ENCODE measurements around the gene SCN1A. TPM values are rescaled to one million over a fixed set of nuclear protein-coding genes. Genes with fewer than 3 reads are reported as not detected.

The SCN1A gene
- total and polyA plus RNA-seq, 10 of the 15 experiments (the other 5 are each of a cell fraction or from before 2014, with no cell fraction given): not detected

GRCh38 chr2:166094325-166094724 lies 33.5 kb downstream of the SCN1A start:
- H3K4me1 ChIP-seq (ENCODE audit: control insufficient read depth, insufficient read depth, low read length): no peaks in the 10 kb centered on the region
- H3K9me3 ChIP-seq (replicated peaks; ENCODE audit: control insufficient read depth, insufficient read depth, low read length): no peaks in the 10 kb centered on the region
- no peak overlapping the region for H3K4me2 ChIP-seq (ENCODE audit: control insufficient read depth, insufficient read depth)
- BruUV-seq (replicated peaks): no TSS peak
- no peak for ATAC-seq
- FAIRE-seq: no peak
- SMC1A ChIA-PET (ENCODE audit: uncharacterized antibody, unreplicated experiment): no interaction called here
- POLR2A ChIA-PET: no interaction called here
- no peaks in the 10 kb centered on the region for H3K27me3 ChIP-seq (replicated peaks in 1 of 2; ENCODE audit: control insufficient read depth in 2 of 2, insufficient read depth in 2 of 2, low read length in 1 of 2)
- 56% methylated on average over 1 of the region's 1 CpG for WGBS (ENCODE audit: insufficient coverage, insufficient replicate concordance, low lambda C conversion rate, missing lambda C conversion rate)
- intact Hi-C loops (cut with micrococcal nuclease; ENCODE audit: unreplicated experiment) (no loop called here), in situ Hi-C loops (cut with MboI) (no loop called here)
- CTCF ChIA-PET: no interaction called here
- no peak overlapping the region for H3K4me3 ChIP-seq
- H2AFZ ChIP-seq (ENCODE audit: control insufficient read depth, low read depth, low read length): no peak overlapping the region
- H4K20me1 ChIP-seq (ENCODE audit: control insufficient read depth, insufficient read depth): no peaks in the 10 kb centered on the region
- no peaks in the 10 kb centered on the region for H3K79me2 ChIP-seq (ENCODE audit: control insufficient read depth, insufficient read depth, low read length)
- H3K36me3 ChIP-seq (ENCODE audit: control insufficient read depth in 2 of 2, insufficient read depth in 2 of 2, low read length in 1 of 2): no peaks in the 10 kb centered on the region
- RAD21 ChIA-PET (ENCODE audit: unreplicated experiment): no interaction called here
- H3K27ac ChIP-seq (ENCODE audit: control insufficient read depth, insufficient read depth): no peak overlapping the region
- H3K9ac ChIP-seq (ENCODE audit: control insufficient read depth, insufficient read depth, low read length): no peak overlapping the region
- no peak for DNase-seq (ENCODE audit: low read depth, low spot score)
- TF ChIP-seq EED (IDR thresholded peaks at IDR 0.05; ENCODE audit: low read depth): no peak
- TF ChIP-seq MLLT1 (IDR thresholded peaks at IDR 0.05): no peak
- TF ChIP-seq SMC3 (IDR thresholded peaks at IDR 0.05; ENCODE audit: borderline replicate concordance, low read length): no peak
- TF ChIP-seq, protein P1, sequence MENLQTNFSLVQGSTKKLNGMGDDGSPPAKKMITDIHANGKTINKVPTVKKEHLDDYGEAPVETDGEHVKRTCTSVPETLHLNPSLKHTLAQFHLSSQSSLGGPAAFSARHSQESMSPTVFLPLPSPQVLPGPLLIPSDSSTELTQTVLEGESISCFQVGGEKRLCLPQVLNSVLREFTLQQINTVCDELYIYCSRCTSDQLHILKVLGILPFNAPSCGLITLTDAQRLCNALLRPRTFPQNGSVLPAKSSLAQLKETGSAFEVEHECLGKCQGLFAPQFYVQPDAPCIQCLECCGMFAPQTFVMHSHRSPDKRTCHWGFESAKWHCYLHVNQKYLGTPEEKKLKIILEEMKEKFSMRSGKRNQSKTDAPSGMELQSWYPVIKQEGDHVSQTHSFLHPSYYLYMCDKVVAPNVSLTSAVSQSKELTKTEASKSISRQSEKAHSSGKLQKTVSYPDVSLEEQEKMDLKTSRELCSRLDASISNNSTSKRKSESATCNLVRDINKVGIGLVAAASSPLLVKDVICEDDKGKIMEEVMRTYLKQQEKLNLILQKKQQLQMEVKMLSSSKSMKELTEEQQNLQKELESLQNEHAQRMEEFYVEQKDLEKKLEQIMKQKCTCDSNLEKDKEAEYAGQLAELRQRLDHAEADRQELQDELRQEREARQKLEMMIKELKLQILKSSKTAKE (IDR thresholded peaks at IDR 0.05; ENCODE audit: low read depth, poor library complexity, severe bottlenecking): no peak
- no peak for TF ChIP-seq ZNF274 (IDR thresholded peaks at IDR 0.05; ENCODE audit: insufficient read depth, insufficient read length)
- no peak for TF ChIP-seq TAF1 (IDR thresholded peaks at IDR 0.05; ENCODE audit: borderline replicate concordance, low read depth, low read length)
- no peak for TF ChIP-seq POLR2A (IDR thresholded peaks at IDR 0.05; ENCODE audit: low read depth, low read length)
- TF ChIP-seq CEBPB (IDR thresholded peaks at IDR 0.05; ENCODE audit: borderline replicate concordance in 1 of 2, low read depth in 2 of 2, low read length in 2 of 2): no peak
- no peak for TF ChIP-seq CBX3 (IDR thresholded peaks at IDR 0.05; ENCODE audit: borderline replicate concordance, low read depth)
- no peak for TF ChIP-seq SUZ12 (IDR thresholded peaks at IDR 0.05; ENCODE audit: unreplicated experiment)
- TF ChIP-seq, protein P2, sequence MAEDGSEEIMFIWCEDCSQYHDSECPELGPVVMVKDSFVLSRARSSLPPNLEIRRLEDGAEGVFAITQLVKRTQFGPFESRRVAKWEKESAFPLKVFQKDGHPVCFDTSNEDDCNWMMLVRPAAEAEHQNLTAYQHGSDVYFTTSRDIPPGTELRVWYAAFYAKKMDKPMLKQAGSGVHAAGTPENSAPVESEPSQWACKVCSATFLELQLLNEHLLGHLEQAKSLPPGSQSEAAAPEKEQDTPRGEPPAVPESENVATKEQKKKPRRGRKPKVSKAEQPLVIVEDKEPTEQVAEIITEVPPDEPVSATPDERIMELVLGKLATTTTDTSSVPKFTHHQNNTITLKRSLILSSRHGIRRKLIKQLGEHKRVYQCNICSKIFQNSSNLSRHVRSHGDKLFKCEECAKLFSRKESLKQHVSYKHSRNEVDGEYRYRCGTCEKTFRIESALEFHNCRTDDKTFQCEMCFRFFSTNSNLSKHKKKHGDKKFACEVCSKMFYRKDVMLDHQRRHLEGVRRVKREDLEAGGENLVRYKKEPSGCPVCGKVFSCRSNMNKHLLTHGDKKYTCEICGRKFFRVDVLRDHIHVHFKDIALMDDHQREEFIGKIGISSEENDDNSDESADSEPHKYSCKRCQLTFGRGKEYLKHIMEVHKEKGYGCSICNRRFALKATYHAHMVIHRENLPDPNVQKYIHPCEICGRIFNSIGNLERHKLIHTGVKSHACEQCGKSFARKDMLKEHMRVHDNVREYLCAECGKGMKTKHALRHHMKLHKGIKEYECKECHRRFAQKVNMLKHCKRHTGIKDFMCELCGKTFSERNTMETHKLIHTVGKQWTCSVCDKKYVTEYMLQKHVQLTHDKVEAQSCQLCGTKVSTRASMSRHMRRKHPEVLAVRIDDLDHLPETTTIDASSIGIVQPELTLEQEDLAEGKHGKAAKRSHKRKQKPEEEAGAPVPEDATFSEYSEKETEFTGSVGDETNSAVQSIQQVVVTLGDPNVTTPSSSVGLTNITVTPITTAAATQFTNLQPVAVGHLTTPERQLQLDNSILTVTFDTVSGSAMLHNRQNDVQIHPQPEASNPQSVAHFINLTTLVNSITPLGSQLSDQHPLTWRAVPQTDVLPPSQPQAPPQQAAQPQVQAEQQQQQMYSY (CRISPR knock-in tag; IDR thresholded peaks at IDR 0.05): no peak
- TF ChIP-seq, protein P3, sequence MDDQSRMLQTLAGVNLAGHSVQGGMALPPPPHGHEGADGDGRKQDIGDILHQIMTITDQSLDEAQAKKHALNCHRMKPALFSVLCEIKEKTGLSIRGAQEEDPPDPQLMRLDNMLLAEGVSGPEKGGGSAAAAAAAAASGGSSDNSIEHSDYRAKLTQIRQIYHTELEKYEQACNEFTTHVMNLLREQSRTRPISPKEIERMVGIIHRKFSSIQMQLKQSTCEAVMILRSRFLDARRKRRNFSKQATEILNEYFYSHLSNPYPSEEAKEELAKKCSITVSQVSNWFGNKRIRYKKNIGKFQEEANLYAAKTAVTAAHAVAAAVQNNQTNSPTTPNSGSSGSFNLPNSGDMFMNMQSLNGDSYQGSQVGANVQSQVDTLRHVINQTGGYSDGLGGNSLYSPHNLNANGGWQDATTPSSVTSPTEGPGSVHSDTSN (IDR thresholded peaks at IDR 0.05; ENCODE audit: insufficient replicate concordance, low read depth, low read length): no peak
- TF ChIP-seq CBFB (IDR thresholded peaks at IDR 0.05; ENCODE audit: low read depth): no peak
- no peak for TF ChIP-seq SMAD5 (IDR thresholded peaks at IDR 0.05; ENCODE audit: low read depth)
- no peak for TF ChIP-seq SRF (IDR thresholded peaks at IDR 0.05; ENCODE audit: low read depth in 2 of 2, low read length in 2 of 2)
- no peak for TF ChIP-seq SPI1 (IDR thresholded peaks at IDR 0.05; ENCODE audit: borderline replicate concordance, insufficient read depth, low read depth, low read length)
- no peak for TF ChIP-seq FOXK2 (IDR thresholded peaks at IDR 0.05)
- no peak for TF ChIP-seq NRF1 (conservative IDR thresholded peaks at IDR 0.05; ENCODE audit: low read depth, low read length)

Measured in GM12878 (cell line).